Measurements from ENCODE around the gene COL5A1. TPM values are rescaled to one million over a fixed set of nuclear protein-coding genes. Genes with fewer than 3 reads are reported as not detected.

COL5A1 gene
- polyA plus RNA-seq (ENCODE audit: insufficient read length in 3 of 3) = 100 to 1,000 TPM in 2 of 3 donors, 10 to 100 TPM in 1; 81.2 to 128 (median 113) TPM
- long read RNA-seq, donor 1, partial matches to known transcripts = 23 of 23 reads
- long read RNA-seq, donor 1, other reads (novel, unspliced or antisense) = 0 of 23 reads
- long read RNA-seq, donor 2, partial matches to known transcripts = 60 of 60 reads
- long read RNA-seq, donor 2, other reads (novel, unspliced or antisense) = 0 of 60 reads
- long read RNA-seq, donor 3, full-length matches to known transcripts = 1 of 50 reads
- long read RNA-seq, donor 3, partial matches to known transcripts = 49 of 50 reads
- long read RNA-seq, donor 3, other reads (novel, unspliced or antisense) = 0 of 50 reads
- long read RNA-seq, donor 4, partial matches to known transcripts = 21 of 21 reads
- long read RNA-seq, donor 4, other reads (novel, unspliced or antisense) = 0 of 21 reads
- long read RNA-seq, donor 5 = 0 reads
- long read RNA-seq, donor 6, full-length matches to known transcripts = 1 of 31 reads
- long read RNA-seq, donor 6, partial matches to known transcripts = 30 of 31 reads
- long read RNA-seq, donor 6, other reads (novel, unspliced or antisense) = 0 of 31 reads
- long read RNA-seq, donor 7, partial matches to known transcripts = 26 of 26 reads
- long read RNA-seq, donor 7, other reads (novel, unspliced or antisense) = 0 of 26 reads
- long read RNA-seq, donor 8, full-length matches to known transcripts = 2 of 35 reads
- long read RNA-seq, donor 8, partial matches to known transcripts = 33 of 35 reads
- long read RNA-seq, donor 8, other reads (novel, unspliced or antisense) = 0 of 35 reads
- long read RNA-seq, donor 9, partial matches to known transcripts = 8 of 8 reads
- long read RNA-seq, donor 9, other reads (novel, unspliced or antisense) = 0 of 8 reads
- long read RNA-seq, donor 10, partial matches to known transcripts = 15 of 15 reads
- long read RNA-seq, donor 10, other reads (novel, unspliced or antisense) = 0 of 15 reads
- long read RNA-seq, donor 11, full-length matches to known transcripts = 1 of 6 reads
- long read RNA-seq, donor 11, partial matches to known transcripts = 5 of 6 reads
- long read RNA-seq, donor 11, other reads (novel, unspliced or antisense) = 0 of 6 reads
- long read RNA-seq, donor 12 = 0 reads
- long read RNA-seq, donor 13 = 0 reads
- long read RNA-seq, donor 14, full-length matches to known transcripts = 4 of 4 reads
- long read RNA-seq, donor 14, partial matches to known transcripts = 0 of 4 reads
- long read RNA-seq, donor 14, other reads (novel, unspliced or antisense) = 0 of 4 reads
- long read RNA-seq, donor 15, full-length matches to known transcripts = 1 of 1 reads
- long read RNA-seq, donor 15, partial matches to known transcripts = 0 of 1 reads
- long read RNA-seq, donor 15, other reads (novel, unspliced or antisense) = 0 of 1 reads
- long read RNA-seq, donor 16, full-length matches to known transcripts = 3 of 87 reads
- long read RNA-seq, donor 16, partial matches to known transcripts = 84 of 87 reads
- long read RNA-seq, donor 16, other reads (novel, unspliced or antisense) = 0 of 87 reads

- DNase-seq (ENCODE audit: extremely low read depth in 1 of 11, low read depth in 9 of 11, low spot score in 4 of 11) = peak; percentile 62 to 92 (median 88)
These were observed at the start of gene COL5A1 for GRCh38 chr9:134641173-134641989. Gene COL5A1 (plus strand): TSS chr9:134641803. CDS start chr9:134642188, 385 bp downstream.

- DNase-seq (ENCODE audit: extremely low read depth in 1 of 11, low read depth in 9 of 11, low spot score in 4 of 11) = no peak
These were observed 49.4 kb upstream of the COL5A1 start for GRCh38 chr9:134592018-134592818.

DNA sequence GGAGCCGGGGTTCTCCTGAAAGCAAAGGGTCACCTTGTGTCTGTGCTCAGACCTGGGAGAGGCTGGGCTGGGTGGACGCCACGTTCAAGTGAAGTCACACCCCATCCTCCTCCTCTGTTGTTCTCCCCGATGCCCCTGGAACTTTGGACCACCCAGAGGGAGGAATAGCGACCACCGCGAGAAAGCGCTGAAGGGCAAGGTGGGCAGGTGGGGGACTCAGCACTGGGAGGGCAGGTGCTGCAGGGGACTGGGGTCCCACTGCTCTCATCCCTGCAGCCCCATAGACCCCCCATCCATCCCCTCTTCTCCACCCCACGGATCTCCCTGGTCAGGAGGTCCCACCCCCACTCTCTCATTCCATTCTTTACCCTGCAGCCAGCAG, 48.8 kb upstream of the COL5A1 start:
- no peak for DNase-seq (ENCODE audit: extremely low read depth in 1 of 11, low read depth in 9 of 11, low spot score in 4 of 11)

GRCh38 chr9:134593286-134594077, 48.1 kb upstream of the COL5A1 start:
- DNase-seq (ENCODE audit: extremely low read depth in 1 of 11, low read depth in 9 of 11, low spot score in 4 of 11) = no peak

DNA sequence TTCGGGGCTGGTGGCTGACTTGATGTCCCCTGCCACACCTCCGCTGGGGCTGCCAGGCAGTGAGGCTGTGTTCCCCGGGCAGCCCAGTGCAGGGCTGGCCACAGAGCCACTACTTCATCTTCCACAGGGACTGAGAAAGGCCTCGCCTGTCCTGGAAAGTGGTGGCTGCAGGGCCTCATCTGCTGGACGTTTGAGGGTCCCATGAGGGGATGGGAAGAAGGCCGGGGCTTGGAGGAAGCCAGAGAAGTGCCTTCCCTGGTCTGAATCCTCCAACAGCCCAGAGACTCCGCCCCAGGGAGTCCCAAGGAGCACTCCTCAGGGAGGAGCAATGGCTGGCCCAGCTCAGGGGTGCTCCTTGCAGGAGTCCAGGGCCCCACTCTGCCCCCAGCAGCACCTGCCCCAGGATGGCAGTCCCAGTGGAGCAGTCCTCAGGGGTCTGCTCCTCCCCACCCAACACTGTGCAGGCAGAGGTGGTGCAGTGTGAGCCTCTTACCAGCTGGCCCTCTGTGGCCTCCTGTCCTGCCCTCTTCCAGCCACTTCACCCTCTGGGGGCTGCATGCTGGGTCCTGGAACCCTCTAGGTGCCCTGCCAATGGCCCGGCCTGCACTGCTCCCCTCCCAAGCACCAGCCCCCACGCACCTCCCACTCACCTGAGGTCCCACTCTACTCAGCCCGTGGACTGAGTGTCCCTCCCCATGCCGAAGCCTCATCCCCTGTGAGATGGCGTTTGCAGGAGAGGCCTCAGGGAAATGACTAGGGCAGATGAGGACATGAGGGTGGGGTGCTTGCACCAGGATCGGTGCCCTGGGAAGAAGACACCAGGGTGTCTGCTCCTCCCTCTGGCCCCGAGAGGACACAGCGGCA, 47.3 kb upstream of the COL5A1 start:
- no peak for DNase-seq (ENCODE audit: extremely low read depth in 1 of 11, low read depth in 9 of 11, low spot score in 4 of 11)

DNA sequence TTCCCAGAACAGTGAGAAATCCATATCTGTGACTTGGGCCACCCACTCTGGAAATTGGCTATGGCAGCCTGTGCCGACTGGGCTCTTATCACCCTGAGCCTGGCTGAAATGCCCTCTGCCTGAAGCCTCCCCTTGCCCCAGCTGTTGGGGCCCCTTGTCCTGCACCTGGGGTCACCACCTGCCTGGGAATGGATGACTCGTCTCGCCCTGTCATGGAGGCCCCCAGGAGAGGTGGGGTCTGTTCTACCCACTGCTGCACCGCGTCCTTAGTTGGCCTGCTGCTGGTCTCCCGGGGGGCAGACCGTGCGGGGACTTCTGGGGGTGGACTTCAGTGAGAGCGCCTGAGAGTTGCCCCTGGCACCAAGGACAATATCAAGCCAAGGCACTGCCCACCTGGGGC, 46.6 kb upstream of the COL5A1 start:
- DNase-seq (ENCODE audit: extremely low read depth in 1 of 11, low read depth in 9 of 11, low spot score in 4 of 11) = no peak

- DNase-seq (ENCODE audit: extremely low read depth in 1 of 11, low read depth in 9 of 11, low spot score in 4 of 11) = no peak
These were observed 44.3 kb upstream of the COL5A1 start for GRCh38 chr9:134597041-134597913.

DNA sequence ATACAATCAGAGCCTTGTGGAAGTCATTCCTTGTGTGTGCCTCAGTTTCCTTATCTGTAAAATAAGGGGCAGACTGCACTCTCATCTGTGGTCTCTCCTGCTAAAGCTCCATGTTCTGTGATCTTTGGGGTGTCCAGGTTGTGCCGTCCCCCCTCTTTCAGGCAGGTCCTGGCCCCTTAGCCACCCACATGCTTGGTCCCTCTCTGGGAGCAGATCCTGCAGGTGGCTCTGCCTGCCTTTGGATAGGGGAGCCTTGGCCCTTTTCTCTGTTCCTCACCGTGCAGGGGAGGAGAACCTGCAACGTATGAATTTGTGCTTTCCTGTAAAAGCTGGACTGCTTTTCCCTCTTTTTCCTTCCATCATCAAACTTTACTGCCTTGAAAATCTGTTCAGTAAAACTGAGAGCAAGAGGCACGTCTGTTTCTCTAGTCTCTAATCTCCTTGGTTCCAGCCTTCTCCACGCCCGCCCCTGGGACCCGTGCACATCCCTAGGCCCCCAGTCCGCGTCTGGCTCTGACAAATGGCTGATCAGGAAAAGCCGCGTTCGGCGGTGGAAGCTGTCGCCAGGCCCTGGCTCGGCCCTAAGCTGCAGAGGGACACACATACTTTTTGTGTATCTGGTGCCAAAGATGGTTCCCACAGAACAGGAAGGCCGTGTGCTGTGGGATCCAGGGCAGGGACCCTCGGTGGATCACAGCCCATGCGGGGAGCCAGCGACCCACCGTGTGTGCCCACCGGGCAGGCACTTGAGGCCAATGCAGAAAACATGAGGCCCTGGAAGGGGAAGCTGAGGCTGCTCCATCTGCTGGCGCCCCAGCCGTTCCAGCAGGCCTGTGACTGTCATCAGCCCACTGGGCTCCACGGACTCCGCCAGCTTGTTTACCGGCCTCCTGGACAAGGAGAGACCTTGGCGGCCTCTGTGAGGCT, 43.4 kb upstream of the COL5A1 start:
- DNase-seq (ENCODE audit: extremely low read depth in 1 of 11, low read depth in 9 of 11, low spot score in 4 of 11) = peak in 3 of 11 donors; percentile 24 to 29 (median 26)

DNA sequence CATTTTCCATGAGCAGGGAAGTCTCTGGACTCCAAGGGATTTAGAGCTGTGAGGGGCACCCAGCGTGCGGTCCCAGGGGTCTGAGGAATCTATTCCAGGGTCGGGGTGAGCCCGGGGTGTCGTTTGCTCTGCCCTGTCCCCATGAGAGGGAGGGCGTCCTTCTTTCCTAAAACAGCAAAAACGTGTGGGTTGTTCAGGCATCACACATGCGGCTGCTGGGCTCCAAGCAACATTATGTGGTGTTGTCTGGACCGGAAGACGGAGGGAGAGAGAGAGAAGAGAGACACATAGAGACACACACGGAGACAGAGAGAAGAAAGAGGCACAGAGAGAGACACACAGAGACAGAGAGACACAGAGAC, 42.7 kb upstream of the COL5A1 start:
- no peak for DNase-seq (ENCODE audit: extremely low read depth in 1 of 11, low read depth in 9 of 11, low spot score in 4 of 11)

DNA sequence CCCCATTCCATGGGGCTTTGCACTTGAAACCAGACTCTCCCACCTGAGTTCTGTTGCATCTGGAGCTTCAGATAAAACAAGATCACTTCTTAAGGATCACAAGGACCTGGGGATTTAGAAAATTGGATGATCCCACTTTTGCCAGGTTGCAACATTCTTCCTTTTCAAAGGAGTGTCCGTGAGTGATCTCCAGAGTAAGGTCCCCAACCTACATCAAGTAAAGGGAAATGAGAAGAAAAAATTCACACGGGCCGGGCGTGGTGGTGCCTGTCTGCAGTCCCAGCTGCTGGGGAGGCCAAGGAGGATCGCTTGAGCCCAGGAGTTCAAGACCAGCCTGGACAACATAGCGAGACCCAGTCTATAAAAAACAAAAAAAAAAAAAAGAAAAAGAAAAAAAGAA, 41.2 kb upstream of the COL5A1 start:
- no peak for DNase-seq (ENCODE audit: extremely low read depth in 1 of 11, low read depth in 9 of 11, low spot score in 4 of 11)

DNA sequence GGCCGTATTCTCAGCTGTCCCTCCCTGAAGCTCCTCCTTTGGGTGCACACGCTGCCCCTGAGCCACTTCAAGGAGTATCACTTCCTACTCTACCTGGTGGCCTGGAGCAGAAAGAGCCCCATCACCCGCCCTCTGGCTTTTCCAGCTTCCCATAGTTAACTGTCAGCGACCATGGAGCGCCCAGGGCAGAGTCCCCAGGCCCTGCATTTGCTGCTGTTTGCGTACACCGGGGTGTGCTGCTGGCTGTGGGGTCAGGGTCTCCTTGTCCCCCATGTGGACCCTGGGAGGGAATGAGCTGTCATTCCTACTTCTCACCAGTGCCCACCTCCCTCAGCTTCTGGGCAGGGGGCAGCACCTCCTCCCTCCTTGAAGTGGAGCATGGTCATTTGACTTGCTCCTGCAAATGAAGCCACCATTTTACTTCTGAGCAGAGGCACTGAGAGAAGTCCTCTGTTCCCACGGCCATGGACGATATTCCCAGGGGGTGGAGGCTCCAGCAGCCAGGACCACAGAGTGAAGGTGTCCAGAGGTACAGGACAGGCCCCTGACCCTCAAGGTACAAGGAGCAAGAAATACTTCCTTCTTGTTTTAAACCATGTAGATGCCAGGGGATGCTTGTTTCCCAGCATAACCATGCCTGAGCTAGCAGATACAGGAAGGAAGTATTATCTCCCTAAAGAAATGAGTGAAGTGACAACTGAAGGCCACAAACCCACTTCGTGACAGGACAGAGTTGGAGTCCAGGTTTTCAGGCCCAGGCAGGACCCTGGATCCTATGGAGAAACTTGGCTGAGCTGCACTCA, 40.6 kb upstream of the COL5A1 start:
- no peak for DNase-seq (ENCODE audit: extremely low read depth in 1 of 11, low read depth in 9 of 11, low spot score in 4 of 11)

- no peak for DNase-seq (ENCODE audit: extremely low read depth in 1 of 11, low read depth in 9 of 11, low spot score in 4 of 11)
These were observed 39.8 kb upstream of the COL5A1 start for GRCh38 chr9:134601764-134602163.
